GM12878 (cell line): ENCODE measurements around the gene COBLL1. TPM values are rescaled to one million over a fixed set of nuclear protein-coding genes. Genes with fewer than 3 reads are reported as not detected.

Experiments
- ATAC-seq: fragments of 200-7000 bp; cut with Tn5 transposase; 3 replicates; pipeline ENCODE4 v1.9.1; 2020; ENCODE audit warnings: mild to moderate bottlenecking, moderate library complexity
- BruUV-seq: library from RNA; stranded (reverse); fragments of 400-500 nt; replicated peaks from 2 replicates; lab custom pipeline; 2021; lab: Mats Ljungman, UMichigan
- CTCF ChIA-PET: fragments of 300-600 bp; sonication (Branson Sonifier 250); formaldehyde crosslinking; extraction: SDS; loops from one replicate; lab custom pipeline; 2021; ENCODE audit warnings: inconsistent platforms; lab: Yijun Ruan, JAX
- POLR2A ChIA-PET: fragments of 350-600 bp; formaldehyde crosslinking; extraction: SDS; loops from one replicate; lab custom pipeline; 2021; ENCODE audit warnings: inconsistent platforms; lab: Charles Lee
- RAD21 ChIA-PET: fragments of 300-600 bp; sonication (Branson Sonifier 250); formaldehyde crosslinking; loops from one replicate; lab custom pipeline; 2023; ENCODE audit warnings: antibody characterized with exemption; ENCODE audit not compliant: unreplicated experiment; lab: Charles Lee
- SMC1A ChIA-PET: fragments of 300-600 bp; sonication (Branson Sonifier 250); formaldehyde crosslinking; loops from one replicate; lab custom pipeline; 2023; ENCODE audit not compliant: unreplicated experiment, uncharacterized antibody; lab: Charles Lee
- DNase-seq: peaks from one replicate; pipeline ENCODE4 v3.0.0-alpha.2; 2011; ENCODE audit warnings: low read depth, low spot score
- FAIRE-seq: peaks from 3 replicates; lab custom pipeline; 2011; peaks lifted over from hg19 to GRCh38; lab: Jason Lieb, UNC
- H2AFZ ChIP-seq: 2 replicates; pipeline ENCODE4 v1.6.0; 2011; ENCODE audit warnings: low read depth, low read length, control low read depth; ENCODE audit not compliant: control insufficient read depth
- H3K27ac ChIP-seq: 2 replicates; pipeline ENCODE4 v1.5.1; 2011; ENCODE audit warnings: control low read depth; ENCODE audit not compliant: control insufficient read depth, insufficient read depth
- H3K27me3 ChIP-seq, 2 experiments: replicated peaks in 1 of 2; 2 replicates each; pipeline versions ENCODE4 v1.6.0 to v1.6.1; 2011; ENCODE audit warnings: low read length in 1 of 2; ENCODE audit not compliant: control insufficient read depth in 2 of 2, insufficient read depth in 2 of 2
- H3K36me3 ChIP-seq, 2 experiments: 2 replicates each; pipeline ENCODE4 v1.5.1; 2011; ENCODE audit warnings: low read length in 1 of 2; ENCODE audit not compliant: control insufficient read depth in 2 of 2, insufficient read depth in 2 of 2
- H3K4me1 ChIP-seq: 2 replicates; pipeline ENCODE4 v1.6.1; 2011; ENCODE audit warnings: mild to moderate bottlenecking, low read length, moderate library complexity, mixed read lengths; ENCODE audit not compliant: control insufficient read depth, insufficient read depth
- H3K4me2 ChIP-seq: 2 replicates; pipeline ENCODE4 v1.6.0; 2011; ENCODE audit warnings: control low read depth; ENCODE audit not compliant: control insufficient read depth, insufficient read depth
- H3K4me3 ChIP-seq: fragments of 200-600 bp; sonication (generic); 2 replicates; pipeline ENCODE4 v1.5.1; 2016
- H3K79me2 ChIP-seq: 2 replicates; pipeline ENCODE4 v1.6.0; 2011; ENCODE audit warnings: low read length; ENCODE audit not compliant: control insufficient read depth, insufficient read depth
- H3K9ac ChIP-seq: 2 replicates; pipeline ENCODE4 v1.8.0; 2011; ENCODE audit warnings: low read length, control low read depth, mixed read lengths; ENCODE audit not compliant: control insufficient read depth, insufficient read depth
- H3K9me3 ChIP-seq: replicated peaks from 3 replicates; pipeline ENCODE4 v1.5.1; 2011; ENCODE audit warnings: mild to moderate bottlenecking, low read length; ENCODE audit not compliant: control insufficient read depth, insufficient read depth
- H4K20me1 ChIP-seq: 2 replicates; pipeline ENCODE4 v1.6.0; 2011; ENCODE audit not compliant: control insufficient read depth, insufficient read depth
- GABPA ChIP-seq: IDR thresholded peaks from 2 replicates; pipeline ENCODE4 v1.6.1; 2014; ENCODE audit warnings: antibody characterized with exemption, low read depth, mild to moderate bottlenecking, inconsistent platforms
- JUND ChIP-seq: IDR thresholded peaks from 2 replicates; pipeline ENCODE4 v1.6.1; 2012; ENCODE audit warnings: low read depth, mild to moderate bottlenecking, low read length, improper control_type of control experiment, moderate library complexity
- NR2F1 ChIP-seq: fragments of 450-650 bp; conservative IDR thresholded peaks from 2 replicates; pipeline ENCODE4 v1.6.1; 2017; ENCODE audit warnings: mild to moderate bottlenecking
- SMAD1 ChIP-seq: fragments of 450-650 bp; IDR thresholded peaks from 2 replicates; pipeline ENCODE4 v1.6.1; 2018; ENCODE audit warnings: mild to moderate bottlenecking, low read depth; ENCODE audit not compliant: partially characterized antibody
- SMAD5 ChIP-seq: IDR thresholded peaks from 2 replicates; pipeline ENCODE4 v1.6.1; 2016; ENCODE audit warnings: antibody characterized with exemption, low read depth
- SPI1 ChIP-seq: IDR thresholded peaks from 2 replicates; pipeline ENCODE4 v1.6.1; 2011; ENCODE audit warnings: low read depth, mild to moderate bottlenecking, low read length, moderate library complexity, borderline replicate concordance; ENCODE audit not compliant: insufficient read depth
- YY1 ChIP-seq: IDR thresholded peaks from 2 replicates; pipeline ENCODE4 v1.6.1; 2011; ENCODE audit warnings: low read depth, mild to moderate bottlenecking, low read length
- ZNF384 ChIP-seq: IDR thresholded peaks from 2 replicates; pipeline ENCODE4 v1.6.1; 2012; ENCODE audit warnings: low read depth, mild to moderate bottlenecking, low read length, improper control_type of control experiment, borderline replicate concordance
- WGBS: methylation state at CpG from one replicate; pipeline ENCODE4 v1.1.6; 2016; ENCODE audit warnings: low lambda C conversion rate; ENCODE audit not compliant: insufficient replicate concordance, insufficient coverage; ENCODE audit errors: missing lambda C conversion rate; 5-methylcytosine and 5-hydroxymethylcytosine counted together
- in situ Hi-C: fragments of 300-500 bp; cut with MboI; formaldehyde crosslinking; loops from 9 replicates; pipeline ENCODE4 v1.14.3; 2018; ENCODE audit warnings: mixed read lengths
- intact Hi-C: fragments of 100-400 bp; cut with micrococcal nuclease; formaldehyde crosslinking; loops from one replicate; pipeline ENCODE4 v1.14.2; 2022; ENCODE audit not compliant: unreplicated experiment
- polyA plus RNA-seq, 11 experiments: library from polyadenylated mRNA; depleted of rRNA in 4 of 11; unstranded in 6 of 11; stranded (reverse) in 5 of 11; fragments of >200 nt; fragmentation: Nextera tagmentation in 4 of 11; fragmentation: Illumina TruSeq in 1 of 11; extraction: Ambion mirVana in 4 of 11; extraction: Trizol in 1 of 11; gene quantifications; 1 replicate in 1 of 11; 2 replicates in 10 of 11; pipeline versions ENCODE4 v1.2.1 to v1.2.3, GENCODE V29; 2011 to 2016; ENCODE audit warnings: inconsistent platforms in 2 of 11, missing spikeins in 2 of 11, low read depth in 1 of 11
- total RNA-seq, 4 experiments: library from RNA; depleted of rRNA in 3 of 4; stranded (reverse); fragments of >200 nt in 3 of 4; fragmentation: Illumina TruSeq in 1 of 4; extraction: Trizol in 1 of 4; gene quantifications; 2 replicates each; pipeline versions ENCODE4 v1.2.1 to v1.2.3, GENCODE V29; 2013 to 2021
- TF ChIP-seq, protein P1 (sequence below): IDR thresholded peaks from 2 replicates; pipeline ENCODE4 v1.6.1; 2012; ENCODE audit warnings: improper control_type of control experiment, low read depth, low read length; ENCODE audit not compliant: insufficient replicate concordance
- TF ChIP-seq, protein P2 (sequence below): fragments of 450-650 bp; formaldehyde crosslinking; IDR thresholded peaks from 2 replicates; pipeline ENCODE4 v1.4.0; 2022; ENCODE audit warnings: mild to moderate bottlenecking, moderate library complexity

COBLL1 gene
- total and polyA plus RNA-seq, 10 of the 15 experiments (the other 5 are each of a cell fraction or from before 2014, with no cell fraction given), result 0.46 TPM; not detected in 9

DNA sequence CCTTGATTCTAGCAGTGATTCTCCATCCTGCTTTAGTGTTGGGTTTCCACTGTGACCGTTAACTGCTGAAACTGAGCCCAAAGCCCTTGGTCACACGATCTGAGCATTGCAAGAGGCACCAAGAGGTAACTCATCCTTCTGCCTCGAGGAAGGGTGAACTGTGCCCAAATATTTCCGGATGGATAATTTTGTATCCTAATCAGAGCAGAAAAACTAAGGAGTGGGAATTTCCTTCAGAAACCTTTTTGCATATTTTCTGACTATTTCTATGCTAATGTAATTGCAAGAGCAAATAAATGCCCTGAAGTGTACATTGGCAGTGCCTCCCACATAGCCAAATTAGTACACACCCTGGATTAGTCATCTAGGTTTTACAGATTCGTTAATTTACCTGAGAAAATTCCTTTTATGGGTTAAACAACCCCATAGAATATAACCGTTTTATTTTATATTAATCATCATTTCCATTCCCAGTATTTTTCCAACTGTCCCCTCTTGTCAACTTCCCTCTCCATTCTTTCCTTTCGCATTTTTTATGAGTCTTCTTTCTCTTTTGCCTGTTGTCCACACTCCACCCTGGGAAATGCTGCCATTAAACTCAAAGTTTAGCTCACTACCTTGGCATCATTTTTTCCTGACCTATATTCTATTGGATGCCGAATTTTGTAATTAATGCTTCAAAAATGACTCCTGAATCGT lies 31.7 kb upstream of the COBLL1 start (continued):
- TF ChIP-seq, protein P1, sequence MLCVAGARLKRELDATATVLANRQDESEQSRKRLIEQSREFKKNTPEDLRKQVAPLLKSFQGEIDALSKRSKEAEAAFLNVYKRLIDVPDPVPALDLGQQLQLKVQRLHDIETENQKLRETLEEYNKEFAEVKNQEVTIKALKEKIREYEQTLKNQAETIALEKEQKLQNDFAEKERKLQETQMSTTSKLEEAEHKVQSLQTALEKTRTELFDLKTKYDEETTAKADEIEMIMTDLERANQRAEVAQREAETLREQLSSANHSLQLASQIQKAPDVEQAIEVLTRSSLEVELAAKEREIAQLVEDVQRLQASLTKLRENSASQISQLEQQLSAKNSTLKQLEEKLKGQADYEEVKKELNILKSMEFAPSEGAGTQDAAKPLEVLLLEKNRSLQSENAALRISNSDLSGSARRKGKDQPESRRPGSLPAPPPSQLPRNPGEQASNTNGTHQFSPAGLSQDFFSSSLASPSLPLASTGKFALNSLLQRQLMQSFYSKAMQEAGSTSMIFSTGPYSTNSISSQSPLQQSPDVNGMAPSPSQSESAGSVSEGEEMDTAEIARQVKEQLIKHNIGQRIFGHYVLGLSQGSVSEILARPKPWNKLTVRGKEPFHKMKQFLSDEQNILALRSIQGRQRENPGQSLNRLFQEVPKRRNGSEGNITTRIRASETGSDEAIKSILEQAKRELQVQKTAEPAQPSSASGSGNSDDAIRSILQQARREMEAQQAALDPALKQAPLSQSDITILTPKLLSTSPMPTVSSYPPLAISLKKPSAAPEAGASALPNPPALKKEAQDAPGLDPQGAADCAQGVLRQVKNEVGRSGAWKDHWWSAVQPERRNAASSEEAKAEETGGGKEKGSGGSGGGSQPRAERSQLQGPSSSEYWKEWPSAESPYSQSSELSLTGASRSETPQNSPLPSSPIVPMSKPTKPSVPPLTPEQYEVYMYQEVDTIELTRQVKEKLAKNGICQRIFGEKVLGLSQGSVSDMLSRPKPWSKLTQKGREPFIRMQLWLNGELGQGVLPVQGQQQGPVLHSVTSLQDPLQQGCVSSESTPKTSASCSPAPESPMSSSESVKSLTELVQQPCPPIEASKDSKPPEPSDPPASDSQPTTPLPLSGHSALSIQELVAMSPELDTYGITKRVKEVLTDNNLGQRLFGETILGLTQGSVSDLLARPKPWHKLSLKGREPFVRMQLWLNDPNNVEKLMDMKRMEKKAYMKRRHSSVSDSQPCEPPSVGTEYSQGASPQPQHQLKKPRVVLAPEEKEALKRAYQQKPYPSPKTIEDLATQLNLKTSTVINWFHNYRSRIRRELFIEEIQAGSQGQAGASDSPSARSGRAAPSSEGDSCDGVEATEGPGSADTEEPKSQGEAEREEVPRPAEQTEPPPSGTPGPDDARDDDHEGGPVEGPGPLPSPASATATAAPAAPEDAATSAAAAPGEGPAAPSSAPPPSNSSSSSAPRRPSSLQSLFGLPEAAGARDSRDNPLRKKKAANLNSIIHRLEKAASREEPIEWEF, result no peak
- TF ChIP-seq NR2F1, result no peak

DNA sequence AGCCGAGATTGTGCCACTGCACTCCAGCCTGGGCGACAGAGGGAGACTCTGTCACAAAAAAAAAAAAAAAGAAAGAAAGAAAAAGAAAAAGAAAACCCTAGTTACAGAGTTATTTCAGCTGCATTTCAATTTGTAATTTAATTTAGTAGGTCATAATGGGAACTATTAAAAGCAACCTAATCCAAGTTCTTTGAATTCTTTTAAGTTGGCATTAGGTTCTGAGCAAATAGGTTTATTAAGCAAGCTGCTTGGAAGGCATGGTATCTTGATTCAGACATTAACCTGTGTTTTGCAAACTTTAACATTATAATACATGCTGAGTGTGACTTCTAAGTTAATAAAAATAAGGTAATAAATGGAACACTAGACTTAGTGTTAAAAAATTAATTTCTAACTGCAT lies 29.8 kb upstream of the COBLL1 start:
- in situ Hi-C loops, result no loop called here
- Histone ChIP-seq H3K4me1 (no peaks in the 10 kb centered on the region), H3K9me3 (no peaks in the 10 kb centered on the region), H3K36me3 (no peaks in the 10 kb centered on the region), H3K4me2 (no peak overlapping the region), H2AFZ (no peak overlapping the region), H3K27ac (no peak overlapping the region), H3K27me3 (no peaks in the 10 kb centered on the region), H3K4me3 (no peak overlapping the region), H3K79me2 (no peaks in the 10 kb centered on the region), H4K20me1 (no peaks in the 10 kb centered on the region), H3K9ac (no peak overlapping the region)
- no peak for ATAC-seq
- POLR2A ChIA-PET, result no interaction called here
- SMC1A ChIA-PET, result no interaction called here
- no peak for DNase-seq
- CTCF ChIA-PET, result no interaction called here
- no peak for FAIRE-seq
- WGBS, result no CpG with 5 or more reads among the region's 2 CpGs
- RAD21 ChIA-PET, result no interaction called here
- intact Hi-C loops, result no loop called here
- no TSS peak for BruUV-seq
- TF ChIP-seq JUND (no peak), SMAD1 (no peak), YY1 (no peak), SPI1 (no peak), GABPA (no peak), ZNF384 (no peak), SMAD5 (no peak)
- TF ChIP-seq, protein P2, sequence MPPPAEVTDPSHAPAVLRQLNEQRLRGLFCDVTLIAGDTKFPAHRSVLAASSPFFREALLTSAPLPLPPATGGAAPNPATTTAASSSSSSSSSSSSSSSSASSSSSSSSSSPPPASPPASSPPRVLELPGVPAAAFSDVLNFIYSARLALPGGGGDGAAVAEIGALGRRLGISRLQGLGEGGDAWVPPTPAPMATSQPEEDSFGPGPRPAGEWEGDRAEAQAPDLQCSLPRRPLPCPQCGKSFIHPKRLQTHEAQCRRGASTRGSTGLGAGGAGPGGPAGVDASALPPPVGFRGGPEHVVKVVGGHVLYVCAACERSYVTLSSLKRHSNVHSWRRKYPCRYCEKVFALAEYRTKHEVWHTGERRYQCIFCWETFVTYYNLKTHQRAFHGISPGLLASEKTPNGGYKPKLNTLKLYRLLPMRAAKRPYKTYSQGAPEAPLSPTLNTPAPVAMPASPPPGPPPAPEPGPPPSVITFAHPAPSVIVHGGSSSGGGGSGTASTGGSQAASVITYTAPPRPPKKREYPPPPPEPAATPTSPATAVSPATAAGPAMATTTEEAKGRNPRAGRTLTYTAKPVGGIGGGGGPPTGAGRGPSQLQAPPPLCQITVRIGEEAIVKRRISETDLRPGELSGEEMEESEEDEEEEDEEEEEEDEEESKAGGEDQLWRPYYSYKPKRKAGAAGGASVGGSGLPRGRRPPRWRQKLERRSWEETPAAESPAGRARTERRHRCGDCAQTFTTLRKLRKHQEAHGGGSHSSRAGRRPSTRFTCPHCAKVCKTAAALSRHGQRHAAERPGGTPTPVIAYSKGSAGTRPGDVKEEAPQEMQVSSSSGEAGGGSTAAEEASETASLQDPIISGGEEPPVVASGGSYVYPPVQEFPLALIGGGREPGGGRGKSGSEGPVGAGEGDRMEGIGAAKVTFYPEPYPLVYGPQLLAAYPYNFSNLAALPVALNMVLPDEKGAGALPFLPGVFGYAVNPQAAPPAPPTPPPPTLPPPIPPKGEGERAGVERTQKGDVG, result no peak
